Testis (tissue), 3 donors: Measurements from ENCODE around the gene TPSAB1. TPM values are rescaled to one million over a fixed set of nuclear protein-coding genes. Genes with fewer than 3 reads are reported as not detected.
"Not testable (repeated sequence)": the region's sequence is repeated elsewhere in the genome, so short reads cannot be mapped to it uniquely, and the experiment has no call there.

ENCODE experiments used
- DNase-seq: peaks from one replicate; pipeline ENCODE4 v3.0.0-alpha.2; 2019
- H3K27ac ChIP-seq, 2 donors: fragments of 200-600 bp; sonication (generic); one replicate each; pipeline ENCODE4 v1.5.1; 2019
- H3K27me3 ChIP-seq: fragments of 200-600 bp; sonication (generic); one replicate; pipeline ENCODE4 v1.5.1; 2019
- H3K36me3 ChIP-seq: fragments of 200-600 bp; sonication (generic); one replicate; pipeline ENCODE4 v1.5.1; 2017; ENCODE audit warnings: low read depth; ENCODE audit errors: missing control alignments
- H3K4me1 ChIP-seq: fragments of 200-600 bp; sonication (generic); one replicate; pipeline ENCODE4 v1.5.1; 2019
- H3K4me3 ChIP-seq, 2 donors: fragments of 200-600 bp; sonication (generic); one replicate each; pipeline ENCODE4 v1.5.1; 2017 to 2019
- H3K9me3 ChIP-seq: fragments of 200-600 bp; sonication (generic); one replicate; pipeline ENCODE4 v1.5.1; 2017
- CTCF ChIP-seq, 3 experiments: fragments of 450-650 bp in 2 of 3; fragments of 200-600 bp in 1 of 3; sonication (generic) in 1 of 3; IDR thresholded peaks; one replicate each; pipeline ENCODE4 v1.5.1; 2016 to 2019; ENCODE audit warnings: antibody characterized with exemption in 3 of 3, mild to moderate bottlenecking in 2 of 3, moderate library complexity in 1 of 3
- POLR2A ChIP-seq: fragments of 450-650 bp; IDR thresholded peaks from one replicate; pipeline ENCODE4 v1.6.1; 2017; ENCODE audit warnings: antibody characterized with exemption, mild to moderate bottlenecking, moderate library complexity
- WGBS, 2 donors: methylation state at CpG; one replicate each; pipeline ENCODE4 v1.1.5; 2018; 5-methylcytosine and 5-hydroxymethylcytosine counted together
- intact Hi-C: fragments of 100-400 bp; cut with DNase I; formaldehyde crosslinking; loops from one replicate; pipeline ENCODE4 v1.15.1; 2023; ENCODE audit warnings: low total_unique reads
- polyA plus RNA-seq: library from polyadenylated mRNA; stranded (reverse); fragments of 350-450 nt; fragmentation: Illumina TruSeq; extraction: RNeasy Lipid Tissue Mini Kit (QIAGEN cat#74804); gene quantifications from one replicate; pipeline ENCODE4 v1.2.3, GENCODE V29; 2014; ENCODE audit warnings: low read depth, low replicate concordance; ENCODE audit not compliant: insufficient read depth
- total RNA-seq, 2 donors: library from RNA; depleted of rRNA; stranded (reverse); fragments of >200 nt; gene quantifications; one replicate each; pipeline ENCODE4 v1.2.3, GENCODE V29; 2016

Gene TPSAB1
- total and polyA plus RNA-seq, 3 donors from 2014 or later: 11.7 to 32.0 (median 12.2) TPM

GRCh38 chr16:1230471-1231212, 9.9 kb upstream of the TPSAB1 start:
- H3K27ac ChIP-seq, intact Hi-C loops, H3K4me1 ChIP-seq, H3K4me3 ChIP-seq, H3K36me3 ChIP-seq, H3K9me3 ChIP-seq, H3K27me3 ChIP-seq, DNase-seq: not testable (repeated sequence)
- WGBS, 2 donors: 85% methylated on average over 15 of the region's 17 CpGs; no CpG with 5 or more reads in 1 of the 2 donors

DNA sequence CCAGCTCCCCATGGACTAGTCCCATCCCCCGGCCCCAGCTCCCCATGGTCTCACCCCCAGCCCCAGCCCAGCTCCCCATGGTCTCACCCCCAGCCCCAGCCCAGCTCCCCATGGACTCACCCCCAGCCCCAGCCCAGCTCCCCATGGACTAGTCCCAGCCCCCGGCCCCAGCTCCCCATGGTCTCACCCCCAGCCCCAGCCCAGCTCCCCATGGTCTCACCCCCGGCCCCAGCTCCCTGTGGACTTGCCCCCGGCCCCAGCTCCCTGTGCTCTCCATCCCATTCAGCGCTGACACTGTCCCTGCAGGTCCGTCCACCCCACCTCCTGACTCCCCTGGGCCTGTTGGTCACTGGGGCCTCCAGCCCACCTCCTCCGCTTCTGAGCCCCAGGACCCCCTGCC, 9.2 kb upstream of the TPSAB1 start:
- H3K36me3 ChIP-seq, H3K9me3 ChIP-seq, H3K4me3 ChIP-seq, H3K27me3 ChIP-seq, H3K4me1 ChIP-seq, H3K27ac ChIP-seq, DNase-seq, intact Hi-C loops: not testable (repeated sequence)
- whole genome bisulfite sequencing, 2 donors: 76 to 80% methylated on average over 1 to 6 of the region's 7 CpGs

- H3K36me3 ChIP-seq, H3K27ac ChIP-seq, DNase-seq, H3K27me3 ChIP-seq, intact Hi-C loops, H3K4me1 ChIP-seq, H3K4me3 ChIP-seq, H3K9me3 ChIP-seq: not testable (repeated sequence)
- WGBS, 2 donors: no CpG with 5 or more reads among the region's 47 CpGs
Measured at GRCh38 chr16:1232049-1232748, 8.3 kb upstream of the TPSAB1 start.

DNA sequence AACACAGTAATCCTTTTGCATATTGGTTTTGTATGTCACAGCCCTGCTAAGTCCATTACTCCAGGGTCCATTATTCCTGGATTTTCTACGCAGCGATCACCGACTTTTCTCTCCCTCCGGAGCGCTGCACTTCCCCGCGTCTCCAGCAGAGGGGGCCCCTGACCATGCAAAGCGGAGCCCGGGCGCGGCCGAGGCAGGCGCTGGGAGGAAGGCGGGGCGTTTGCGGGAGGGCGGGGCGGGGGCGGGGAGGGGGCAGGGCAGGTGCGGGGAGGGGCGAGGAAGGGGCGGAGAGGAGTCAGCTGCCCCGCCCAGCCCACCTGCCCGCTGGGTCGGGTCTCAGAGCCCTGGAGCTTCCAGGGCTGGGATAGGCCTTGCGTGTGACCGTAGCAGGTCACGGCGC, 3.8 kb upstream of the TPSAB1 start:
- H3K4me1 ChIP-seq, H3K27ac ChIP-seq, DNase-seq, H3K9me3 ChIP-seq, H3K36me3 ChIP-seq, H3K27me3 ChIP-seq, intact Hi-C loops, H3K4me3 ChIP-seq: not testable (repeated sequence)
- WGBS, 2 donors: no CpG with 5 or more reads among the region's 29 CpGs

GRCh38 chr16:1237990-1238389, 2.5 kb upstream of the TPSAB1 start:
- H3K27ac ChIP-seq: no peak overlapping the region
- no peaks in the 10 kb centered on the region for H3K9me3 ChIP-seq

DNA sequence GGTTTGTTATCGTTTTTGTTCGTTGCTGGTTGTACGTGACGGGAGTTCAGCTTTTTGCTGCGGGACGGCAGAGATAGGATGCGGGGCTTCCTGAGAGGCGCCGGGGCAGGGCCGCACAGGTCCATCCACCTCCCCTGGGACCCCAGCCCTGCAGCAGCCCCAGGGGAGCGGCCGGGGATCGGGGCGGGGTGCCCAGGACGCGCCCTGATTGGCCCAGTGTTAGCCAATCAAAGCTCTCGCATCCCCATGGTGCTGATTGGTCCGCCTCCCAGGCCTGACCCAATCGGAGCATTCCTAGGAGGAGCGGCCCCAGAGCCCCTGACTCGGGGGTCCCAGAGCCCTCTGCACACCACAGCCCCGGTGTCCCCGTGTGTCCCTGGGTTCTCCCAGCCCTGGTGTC, 1.6 kb upstream of the TPSAB1 start:
- H3K27me3 ChIP-seq, H3K4me3 ChIP-seq, H3K36me3 ChIP-seq, H3K27ac ChIP-seq, H3K9me3 ChIP-seq, DNase-seq, H3K4me1 ChIP-seq, intact Hi-C loops: not testable (repeated sequence)
- 11 to 38% methylated on average over 6 to 21 of the region's 23 CpGs for WGBS, 2 donors

More at GRCh38 chr16:1237990-1238389, 2.5 kb upstream of the TPSAB1 start:
- DNase-seq: no peak
- H3K27me3 ChIP-seq: no peaks in the 10 kb centered on the region
- no peaks in the 10 kb centered on the region for H3K36me3 ChIP-seq
- 38 to 68% methylated on average over 9 of the region's 9 CpGs for WGBS, 2 donors
- no peaks in the 10 kb centered on the region for H3K4me1 ChIP-seq
- no peak overlapping the region for H3K4me3 ChIP-seq
- intact Hi-C loops: no loop called here
- TF ChIP-seq CTCF (IDR thresholded peaks at IDR 0.05) (no peak), POLR2A (no peak)

GRCh38 chr16:1239575-1239974, 930 bp upstream of the TPSAB1 start:
- H3K27me3 ChIP-seq, H3K9me3 ChIP-seq, H3K4me3 ChIP-seq, DNase-seq, intact Hi-C loops, H3K27ac ChIP-seq, H3K36me3 ChIP-seq, H3K4me1 ChIP-seq: not testable (repeated sequence)
- 76 to 81% methylated on average over 6 to 8 of the region's 9 CpGs for WGBS, 2 donors

- intact Hi-C loops, DNase-seq, H3K4me1 ChIP-seq, H3K9me3 ChIP-seq, H3K4me3 ChIP-seq, H3K36me3 ChIP-seq, H3K27me3 ChIP-seq, H3K27ac ChIP-seq: not testable (repeated sequence)
- 100% methylated on average over 6 of the region's 15 CpGs; no CpG with 5 or more reads in 1 of the 2 donors for WGBS, 2 donors
Measured at GRCh38 chr16:1241081-1241480, 576 bp downstream of the TPSAB1 start.

DNA sequence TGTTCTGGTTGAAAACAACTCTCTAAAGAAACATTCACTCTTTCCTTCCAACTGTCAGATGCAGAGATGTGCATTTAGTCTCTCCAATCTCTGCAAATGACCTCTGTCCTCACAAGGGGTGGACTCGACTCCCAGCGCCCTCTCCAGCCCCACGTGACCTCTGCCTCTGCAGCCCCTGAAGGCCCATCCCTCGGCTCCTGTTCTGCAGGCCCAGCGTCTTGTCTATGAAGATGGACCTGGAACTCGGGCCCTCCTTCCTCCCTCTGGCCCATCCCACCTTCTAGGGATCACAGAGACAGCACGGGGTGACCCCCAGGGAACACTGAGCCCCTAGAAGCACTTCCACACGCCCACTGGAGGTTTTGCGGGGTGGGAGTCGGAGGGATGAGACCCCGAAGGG, 2.9 kb downstream of the TPSAB1 start:
- H3K27ac ChIP-seq, H3K9me3 ChIP-seq, intact Hi-C loops, H3K27me3 ChIP-seq, H3K4me3 ChIP-seq, H3K36me3 ChIP-seq, DNase-seq, H3K4me1 ChIP-seq: not testable (repeated sequence)
- 77 to 80% methylated on average over 5 to 7 of the region's 11 CpGs for WGBS, 2 donors

DNA sequence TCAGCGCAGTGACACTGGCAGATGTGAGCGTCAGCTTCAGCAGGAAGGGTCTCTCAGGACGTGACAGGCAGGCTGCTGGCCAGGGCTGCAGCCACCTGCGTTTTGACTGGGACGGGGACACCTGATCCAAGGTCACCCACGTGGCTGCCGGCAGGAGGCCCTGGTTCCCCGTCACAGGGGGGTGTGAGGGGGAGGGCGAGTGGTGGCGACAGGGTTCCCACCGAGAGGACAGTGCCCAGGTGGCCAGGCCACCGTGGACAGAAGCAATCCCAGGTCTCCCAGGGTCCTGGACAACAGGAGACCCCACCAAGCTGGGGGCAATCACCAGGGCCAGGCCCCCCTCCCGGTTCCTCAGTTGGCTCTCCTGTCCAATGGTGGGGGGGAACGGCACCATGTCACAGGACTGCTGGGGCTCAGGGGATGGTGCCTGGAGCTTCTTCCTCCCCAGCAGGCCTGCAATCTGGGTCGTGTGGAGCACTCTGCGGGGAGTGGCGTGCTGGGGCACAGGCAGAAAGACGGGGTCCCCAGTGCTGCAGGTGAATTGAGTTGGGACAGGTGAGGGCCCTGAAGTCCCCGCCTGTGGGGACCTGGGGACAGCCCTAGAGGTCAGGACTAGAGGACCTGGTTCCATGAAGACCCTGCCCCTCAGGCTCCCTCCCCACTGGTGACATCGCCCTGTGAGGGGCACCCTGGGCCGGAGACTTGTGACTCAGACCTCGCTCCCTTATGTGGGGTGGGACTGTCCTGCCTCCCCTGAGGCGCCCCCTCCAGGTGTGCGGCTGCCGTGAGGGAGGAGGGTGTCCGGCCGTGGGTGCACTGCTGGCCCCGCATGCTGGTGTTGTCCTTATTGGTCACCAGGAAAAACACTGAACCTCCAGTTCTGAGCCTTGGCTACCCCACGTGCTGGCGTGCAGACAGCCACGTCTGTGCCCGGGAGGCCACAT, 3.7 kb downstream of the TPSAB1 start:
- intact Hi-C loops, H3K27me3 ChIP-seq, DNase-seq, H3K4me3 ChIP-seq, H3K4me1 ChIP-seq, H3K9me3 ChIP-seq, H3K36me3 ChIP-seq, H3K27ac ChIP-seq: not testable (repeated sequence)
- 78% methylated on average over 10 to 21 of the region's 32 CpGs for WGBS, 2 donors
